CD4-positive, alpha-beta T cell treated with Interleukin-2 at 100 ng/mL for 4 hours (primary cell): Measurements from ENCODE around the gene LIG4.

Source experiments
- DNase-seq: peaks from one replicate; pipeline ENCODE4 v3.0.0-alpha.2; 2020; ENCODE audit warnings: low spot score

The LIG4 gene

GRCh38 chr13:108194435-108194936 is 20.9 kb downstream of the LIG4 start:
- no peak for DNase-seq

DNA sequence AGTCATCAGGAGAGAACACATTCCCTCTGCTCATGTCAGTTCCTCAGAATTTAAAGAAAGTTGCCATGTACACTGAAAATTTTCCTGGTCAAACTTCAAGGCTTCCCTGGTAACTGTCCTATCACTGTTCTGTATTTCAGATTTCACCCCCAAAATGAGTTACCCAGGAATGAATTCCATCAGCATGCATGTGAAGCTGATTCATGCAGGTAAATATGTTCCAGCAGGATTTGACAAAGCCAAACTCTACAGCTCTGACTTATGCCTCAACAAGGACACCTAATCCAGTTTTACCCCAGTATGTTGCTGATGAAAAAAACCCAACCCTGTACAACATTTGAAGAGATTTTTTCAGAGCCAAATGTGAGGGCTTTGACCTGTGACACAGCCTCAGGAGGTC is 21.5 kb downstream of the LIG4 start:
- DNase-seq: no peak

GRCh38 chr13:108190897-108191296 is 24.4 kb downstream of the LIG4 start:
- no peak for DNase-seq

- DNase-seq: no peak
Measured at GRCh38 chr13:108188260-108188659, 27.1 kb downstream of the LIG4 start.

DNA sequence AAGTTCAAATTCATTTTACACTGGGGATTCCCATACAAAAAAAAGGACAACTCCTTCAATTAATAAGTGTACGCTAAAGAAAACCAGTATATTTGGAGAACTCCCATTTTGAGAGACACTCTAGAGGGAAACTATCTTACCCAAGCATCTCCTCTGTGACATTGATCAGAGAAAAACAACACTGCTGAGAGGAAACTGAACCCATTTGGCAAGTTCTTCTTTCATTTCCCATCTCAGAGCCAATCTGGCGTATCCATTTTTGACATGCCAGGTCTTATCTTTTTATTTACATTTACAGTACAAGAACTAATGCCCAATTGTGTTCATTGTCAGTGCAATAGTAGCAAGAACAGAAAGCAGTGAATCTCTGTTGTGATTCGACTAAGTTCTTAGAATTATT is 30.1 kb downstream of the LIG4 start:
- no peak for DNase-seq

GRCh38 chr13:108182652-108183051 is 32.7 kb downstream of the LIG4 start:
- DNase-seq: no peak

- DNase-seq: no peak
Measured at GRCh38 chr13:108178078-108178477, 37.3 kb downstream of the LIG4 start.

GRCh38 chr13:108176685-108177274 is 38.6 kb downstream of the LIG4 start:
- DNase-seq: peak; percentile 53

- no peak for DNase-seq
Measured at GRCh38 chr13:108168929-108169328, 46.4 kb downstream of the LIG4 start.

GRCh38 chr13:108166078-108166477 is 49.3 kb downstream of the LIG4 start:
- no peak for DNase-seq

- no peak for DNase-seq
Measured at GRCh38 chr13:108158746-108159145, 56.6 kb downstream of the LIG4 start.
